Measurements from ENCODE around the gene NATD1. TPM values are rescaled to one million over a fixed set of nuclear protein-coding genes. Genes with fewer than 3 reads are reported as not detected.
"Not testable (repeated sequence)": the region's sequence is repeated elsewhere in the genome, so short reads cannot be mapped to it uniquely, and the experiment has no call there.

NATD1 gene
- total RNA-seq, 1 experiment from 2014 or later, result 7.3 TPM

DNA sequence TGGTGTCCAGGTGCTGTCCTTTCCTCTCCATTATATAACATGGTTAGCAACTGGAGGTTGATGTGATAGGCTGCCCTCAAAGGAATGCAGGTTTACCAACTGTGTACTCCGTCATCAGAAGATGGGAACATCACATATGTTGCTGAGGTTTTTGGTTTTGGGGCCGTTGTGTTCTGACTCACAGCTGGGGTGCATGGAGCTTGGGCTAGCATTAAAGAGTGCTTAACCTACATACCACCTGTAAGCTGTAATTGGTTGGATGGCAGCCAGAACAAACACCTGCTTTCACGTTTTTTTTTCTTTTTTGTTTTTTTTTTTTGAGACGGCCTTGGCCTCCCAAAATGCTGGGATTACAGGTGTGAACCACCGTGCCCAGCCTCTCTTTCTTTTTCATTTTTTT is 60.2 kb downstream of the NATD1 start:
- Histone ChIP-seq H4K8ac (replicated peaks; ENCODE audit: insufficient read length, low read depth, low read length) (no peak overlapping the region), H2BK12ac (ENCODE audit: insufficient read length, low read depth, low read length) (no peak overlapping the region), H3K4me1 (ENCODE audit: insufficient read depth, low read length) (no peaks in the 10 kb centered on the region), H3K14ac (ENCODE audit: insufficient read depth, low read length) (no peak overlapping the region), H3K9ac (ENCODE audit: extremely low read depth, insufficient read length, low read length) (no peak overlapping the region), H3K27me3 (ENCODE audit: insufficient read depth, low read length) (no peaks in the 10 kb centered on the region), H2BK5ac (ENCODE audit: insufficient read length, low read length) (no peak overlapping the region), H3K27ac (ENCODE audit: insufficient read length, low read depth, low read length) (no peak overlapping the region), H2BK15ac (ENCODE audit: low read depth, low read length) (no peak overlapping the region), H4K20me1 (ENCODE audit: control insufficient read depth, insufficient read depth, insufficient read length) (no peaks in the 10 kb centered on the region), H4K5ac (ENCODE audit: insufficient read length, low read depth, low read length) (no peak overlapping the region), H3K9me3 (ENCODE audit: control insufficient read depth, low read depth, low read length) (no peaks in the 10 kb centered on the region), H3K4ac (ENCODE audit: low read depth, low read length) (no peak overlapping the region), H2BK20ac (ENCODE audit: low read depth, low read length, poor library complexity, severe bottlenecking) (no peak overlapping the region), H4K91ac (ENCODE audit: insufficient read length, low read depth, low read length) (no peak overlapping the region), H3K4me2 (ENCODE audit: insufficient read depth, insufficient read length, low read length) (no peak overlapping the region), H3K18ac (ENCODE audit: insufficient read length, low read depth, low read length) (no peak overlapping the region), H3K56ac (ENCODE audit: insufficient read length, low read depth, low read length) (no peak overlapping the region), H3K79me1 (ENCODE audit: insufficient read depth, low read depth, low read length, poor library complexity, severe bottlenecking) (no peaks in the 10 kb centered on the region), H3K79me2 (ENCODE audit: insufficient read depth, low read length) (no peaks in the 10 kb centered on the region; the same call in 1 of the 2 replicates), H2BK120ac (ENCODE audit: low read depth, low read length, poor library complexity, severe bottlenecking) (no peak overlapping the region), H2AFZ (ENCODE audit: low read length) (no peak overlapping the region), H3K23me2 (ENCODE audit: insufficient read length, low read depth, low read length, poor library complexity, severe bottlenecking) (no peaks in the 10 kb centered on the region), H2AK5ac (ENCODE audit: insufficient read length, low read length) (no peak overlapping the region), H3T11ph (ENCODE audit: low read length) (no peak overlapping the region), H3K23ac (ENCODE audit: insufficient read length, low read depth, low read length) (no peak overlapping the region)
- Mint-ChIP-seq H3K4me1 (peaks cover 0 to 11% of the 10 kb centered on the region in 2 experiments; a peak in 2 of 4 replicates), H3K36me3 (ENCODE audit: insufficient read depth in 1 of 3, low read depth in 3 of 3) (peaks cover 18 to 65% (median 28%) of the 10 kb centered on the region in 3 experiments), H3K27me3 (ENCODE audit: low read depth) (no peaks in the 10 kb centered on the region), H3K4me3 (no peak overlapping the region), H3K9me3 (no peaks in the 10 kb centered on the region), H3K27ac (no peak overlapping the region; a peak in 1 of 7 replicates)
- no CpG with 5 or more reads among the region's 5 CpGs for WGBS (ENCODE audit: extremely low coverage, insufficient read length, low lambda C conversion rate)
- TF ChIP-seq, protein P1, sequence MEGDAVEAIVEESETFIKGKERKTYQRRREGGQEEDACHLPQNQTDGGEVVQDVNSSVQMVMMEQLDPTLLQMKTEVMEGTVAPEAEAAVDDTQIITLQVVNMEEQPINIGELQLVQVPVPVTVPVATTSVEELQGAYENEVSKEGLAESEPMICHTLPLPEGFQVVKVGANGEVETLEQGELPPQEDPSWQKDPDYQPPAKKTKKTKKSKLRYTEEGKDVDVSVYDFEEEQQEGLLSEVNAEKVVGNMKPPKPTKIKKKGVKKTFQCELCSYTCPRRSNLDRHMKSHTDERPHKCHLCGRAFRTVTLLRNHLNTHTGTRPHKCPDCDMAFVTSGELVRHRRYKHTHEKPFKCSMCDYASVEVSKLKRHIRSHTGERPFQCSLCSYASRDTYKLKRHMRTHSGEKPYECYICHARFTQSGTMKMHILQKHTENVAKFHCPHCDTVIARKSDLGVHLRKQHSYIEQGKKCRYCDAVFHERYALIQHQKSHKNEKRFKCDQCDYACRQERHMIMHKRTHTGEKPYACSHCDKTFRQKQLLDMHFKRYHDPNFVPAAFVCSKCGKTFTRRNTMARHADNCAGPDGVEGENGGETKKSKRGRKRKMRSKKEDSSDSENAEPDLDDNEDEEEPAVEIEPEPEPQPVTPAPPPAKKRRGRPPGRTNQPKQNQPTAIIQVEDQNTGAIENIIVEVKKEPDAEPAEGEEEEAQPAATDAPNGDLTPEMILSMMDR (conservative IDR thresholded peaks at IDR 0.05), result no peak
- no peak for DNase-seq

DNA sequence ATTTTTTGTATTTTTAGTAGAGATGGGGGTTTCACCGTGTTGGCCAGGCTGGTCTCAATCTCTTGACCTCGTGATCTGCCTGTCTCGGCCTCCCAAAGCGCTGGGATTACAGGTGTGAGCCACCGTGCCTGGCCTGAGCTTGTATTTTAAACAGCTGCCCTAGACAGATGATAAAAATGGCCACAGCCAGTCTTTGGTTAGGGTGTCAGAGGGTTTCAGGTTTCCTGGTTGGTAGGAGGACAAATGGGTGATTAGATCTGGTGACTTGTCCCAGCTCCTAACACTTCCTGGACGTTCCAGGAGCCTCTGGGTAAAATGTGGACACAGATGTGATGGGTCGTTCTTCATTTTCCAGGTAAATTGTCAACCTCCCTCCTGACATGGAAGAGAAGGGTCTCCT is 60.8 kb downstream of the NATD1 start:
- H3K23ac ChIP-seq (ENCODE audit: insufficient read length, low read depth, low read length); H4K91ac ChIP-seq (ENCODE audit: insufficient read length, low read depth, low read length); H2AK5ac ChIP-seq (ENCODE audit: insufficient read length, low read length); H3K27me3 Mint-ChIP-seq (ENCODE audit: low read depth); H3K9me3 Mint-ChIP-seq; H3K23me2 ChIP-seq (ENCODE audit: insufficient read length, low read depth, low read length, poor library complexity, severe bottlenecking); H3K79me1 ChIP-seq (ENCODE audit: insufficient read depth, low read depth, low read length, poor library complexity, severe bottlenecking); H3T11ph ChIP-seq (ENCODE audit: low read length); H4K5ac ChIP-seq (ENCODE audit: insufficient read length, low read depth, low read length); H2BK20ac ChIP-seq (ENCODE audit: low read depth, low read length, poor library complexity, severe bottlenecking); H3K9ac ChIP-seq (ENCODE audit: extremely low read depth, insufficient read length, low read length); H2BK5ac ChIP-seq (ENCODE audit: insufficient read length, low read length); H3K4ac ChIP-seq (ENCODE audit: low read depth, low read length); H2BK15ac ChIP-seq (ENCODE audit: low read depth, low read length); H3K4me2 ChIP-seq (ENCODE audit: insufficient read depth, insufficient read length, low read length); H2BK12ac ChIP-seq (ENCODE audit: insufficient read length, low read depth, low read length); H2AFZ ChIP-seq (ENCODE audit: low read length); H3K79me2 ChIP-seq (ENCODE audit: insufficient read depth, low read length); DNase-seq; H4K20me1 ChIP-seq (ENCODE audit: control insufficient read depth, insufficient read depth, insufficient read length); H3K27me3 ChIP-seq (ENCODE audit: insufficient read depth, low read length); H2BK120ac ChIP-seq (ENCODE audit: low read depth, low read length, poor library complexity, severe bottlenecking); H3K9me3 ChIP-seq (ENCODE audit: control insufficient read depth, low read depth, low read length); H3K14ac ChIP-seq (ENCODE audit: insufficient read depth, low read length); H4K8ac ChIP-seq (replicated peaks; ENCODE audit: insufficient read length, low read depth, low read length); H3K4me3 Mint-ChIP-seq; H3K56ac ChIP-seq (ENCODE audit: insufficient read length, low read depth, low read length); H3K4me1 ChIP-seq (ENCODE audit: insufficient read depth, low read length); H3K27ac ChIP-seq (ENCODE audit: insufficient read length, low read depth, low read length); H3K18ac ChIP-seq (ENCODE audit: insufficient read length, low read depth, low read length): not testable (repeated sequence)
- Mint-ChIP-seq H3K36me3 (ENCODE audit: insufficient read depth in 1 of 3, low read depth in 3 of 3) (peaks cover 12 to 59% (median 22%) of the 10 kb centered on the region in 3 experiments; a peak in 6 of 7 replicates), H3K4me1 (peaks cover 0 to 11% of the 10 kb centered on the region in 2 experiments; a peak in 2 of 4 replicates), H3K27ac (peak overlapping the region in 1 of 3 experiments; percentile 23; a peak in 2 of 7 replicates)
- WGBS (ENCODE audit: extremely low coverage, insufficient read length, low lambda C conversion rate), result no CpG with 5 or more reads among the region's 7 CpGs
